Measurements from ENCODE around the gene MT1F.

MT1F gene

GRCh38 chr16:56679078-56679730 is 21.4 kb downstream of the MT1F start:
- Histone ChIP-seq H3K4me3 (ENCODE audit: low read length) (no peak overlapping the region), H3K9me3 (ENCODE audit: control insufficient read depth, low read length) (no peaks in the 10 kb centered on the region), H3K4me1 (ENCODE audit: control insufficient read depth, insufficient read depth, low read length) (peaks cover 26% of the 10 kb centered on the region), H3K27me3 (replicated peaks; ENCODE audit: control insufficient read depth, insufficient read depth, low read length) (peaks cover 7% of the 10 kb centered on the region), H3K9ac (ENCODE audit: low read length) (no peak overlapping the region), H3K36me3 (ENCODE audit: control insufficient read depth, insufficient read depth, low read length, severe bottlenecking) (no peaks in the 10 kb centered on the region)
- DNase-seq (ENCODE audit: low read depth): no peak

GRCh38 chr16:56679818-56680217 is 22.1 kb downstream of the MT1F start:
- DNase-seq (ENCODE audit: low read depth): no peak
- Histone ChIP-seq H3K4me3 (ENCODE audit: low read length) (no peak overlapping the region), H3K9ac (ENCODE audit: low read length) (no peak overlapping the region), H3K36me3 (ENCODE audit: control insufficient read depth, insufficient read depth, low read length, severe bottlenecking) (no peaks in the 10 kb centered on the region), H3K9me3 (ENCODE audit: control insufficient read depth, low read length) (no peaks in the 10 kb centered on the region), H3K27me3 (replicated peaks; ENCODE audit: control insufficient read depth, insufficient read depth, low read length) (peaks cover 7% of the 10 kb centered on the region), H3K4me1 (ENCODE audit: control insufficient read depth, insufficient read depth, low read length) (peaks cover 32% of the 10 kb centered on the region)

GRCh38 chr16:56681939-56682702 is 24.4 kb downstream of the MT1F start, which contains the start of gene MT1X:
MT1X (plus strand) TSS chr16:56682470; CDS start chr16:56682541, 71 bp downstream.
- peak within 1 kb of the TSS; percentile 87 for H3K9ac ChIP-seq (ENCODE audit: low read length)
- H3K36me3 ChIP-seq (ENCODE audit: control insufficient read depth, insufficient read depth, low read length, severe bottlenecking): no peaks in the 10 kb centered on the region
- H3K9me3 ChIP-seq (ENCODE audit: control insufficient read depth, low read length): peaks cover 12% of the 10 kb centered on the region
- peaks cover 41% of the 10 kb centered on the region for H3K4me1 ChIP-seq (ENCODE audit: control insufficient read depth, insufficient read depth, low read length)
- DNase-seq (ENCODE audit: low read depth): peak; percentile 92
- H3K27me3 ChIP-seq (replicated peaks; ENCODE audit: control insufficient read depth, insufficient read depth, low read length): peaks cover 4% of the 10 kb centered on the region
- peak within 1 kb of the TSS; percentile 83 for H3K4me3 ChIP-seq (ENCODE audit: low read length)

- DNase-seq (ENCODE audit: low read depth): no peak
- H3K27me3 ChIP-seq (replicated peaks; ENCODE audit: control insufficient read depth, insufficient read depth, low read length): no peaks in the 10 kb centered on the region
- H3K36me3 ChIP-seq (ENCODE audit: control insufficient read depth, insufficient read depth, low read length, severe bottlenecking): no peaks in the 10 kb centered on the region
- H3K4me3 ChIP-seq (ENCODE audit: low read length): peak overlapping the region; percentile 83
- H3K4me1 ChIP-seq (ENCODE audit: control insufficient read depth, insufficient read depth, low read length): peaks cover 41% of the 10 kb centered on the region
- H3K9me3 ChIP-seq (ENCODE audit: control insufficient read depth, low read length): peaks cover 18% of the 10 kb centered on the region
- H3K9ac ChIP-seq (ENCODE audit: low read length): peak overlapping the region; percentile 87
Measured at GRCh38 chr16:56682703-56683397, 25.1 kb downstream of the MT1F start.

GRCh38 chr16:56683424-56684172 is 25.8 kb downstream of the MT1F start:
- H3K4me3 ChIP-seq (ENCODE audit: low read length): peak overlapping the region; percentile 83

GRCh38 chr16:56684256-56684925 is 26.6 kb downstream of the MT1F start:
- peak overlapping the region; percentile 83 for H3K4me3 ChIP-seq (ENCODE audit: low read length)
- H3K9ac ChIP-seq (ENCODE audit: low read length): peak overlapping the region; percentile 87
- peaks cover 21% of the 10 kb centered on the region for H3K9me3 ChIP-seq (ENCODE audit: control insufficient read depth, low read length)
- no peaks in the 10 kb centered on the region for H3K36me3 ChIP-seq (ENCODE audit: control insufficient read depth, insufficient read depth, low read length, severe bottlenecking)
- H3K4me1 ChIP-seq (ENCODE audit: control insufficient read depth, insufficient read depth, low read length): peaks cover 41% of the 10 kb centered on the region
- no peak for DNase-seq (ENCODE audit: low read depth)
- no peaks in the 10 kb centered on the region for H3K27me3 ChIP-seq (replicated peaks; ENCODE audit: control insufficient read depth, insufficient read depth, low read length)

More at GRCh38 chr16:56683424-56684172, 25.8 kb downstream of the MT1F start:
- H3K36me3 ChIP-seq (ENCODE audit: control insufficient read depth, insufficient read depth, low read length, severe bottlenecking): no peaks in the 10 kb centered on the region
- H3K9me3 ChIP-seq (ENCODE audit: control insufficient read depth, low read length): peaks cover 21% of the 10 kb centered on the region
- no peak for DNase-seq (ENCODE audit: low read depth)
- H3K27me3 ChIP-seq (replicated peaks; ENCODE audit: control insufficient read depth, insufficient read depth, low read length): no peaks in the 10 kb centered on the region
- peaks cover 41% of the 10 kb centered on the region for H3K4me1 ChIP-seq (ENCODE audit: control insufficient read depth, insufficient read depth, low read length)
- peak overlapping the region; percentile 87 for H3K9ac ChIP-seq (ENCODE audit: low read length)

- peak overlapping the region; percentile 83 for H3K4me3 ChIP-seq (ENCODE audit: low read length)
- no peaks in the 10 kb centered on the region for H3K36me3 ChIP-seq (ENCODE audit: control insufficient read depth, insufficient read depth, low read length, severe bottlenecking)
- no peaks in the 10 kb centered on the region for H3K27me3 ChIP-seq (replicated peaks; ENCODE audit: control insufficient read depth, insufficient read depth, low read length)
- peaks cover 21% of the 10 kb centered on the region for H3K9me3 ChIP-seq (ENCODE audit: control insufficient read depth, low read length)
- peaks cover 41% of the 10 kb centered on the region for H3K4me1 ChIP-seq (ENCODE audit: control insufficient read depth, insufficient read depth, low read length)
- no peak overlapping the region for H3K9ac ChIP-seq (ENCODE audit: low read length)
- no peak for DNase-seq (ENCODE audit: low read depth)
Measured at GRCh38 chr16:56684926-56685590, 27.3 kb downstream of the MT1F start.

GRCh38 chr16:56686758-56687157 is 29.0 kb downstream of the MT1F start:
- no peak overlapping the region for H3K9ac ChIP-seq (ENCODE audit: low read length)
- peaks cover 35% of the 10 kb centered on the region for H3K4me1 ChIP-seq (ENCODE audit: control insufficient read depth, insufficient read depth, low read length)
- no peak for DNase-seq (ENCODE audit: low read depth)
- no peaks in the 10 kb centered on the region for H3K36me3 ChIP-seq (ENCODE audit: control insufficient read depth, insufficient read depth, low read length, severe bottlenecking)
- H3K9me3 ChIP-seq (ENCODE audit: control insufficient read depth, low read length): peaks cover 21% of the 10 kb centered on the region
- H3K27me3 ChIP-seq (replicated peaks; ENCODE audit: control insufficient read depth, insufficient read depth, low read length): no peaks in the 10 kb centered on the region
- H3K4me3 ChIP-seq (ENCODE audit: low read length): no peak overlapping the region

- Histone ChIP-seq H3K9me3 (ENCODE audit: control insufficient read depth, low read length) (peaks cover 21% of the 10 kb centered on the region), H3K27me3 (replicated peaks; ENCODE audit: control insufficient read depth, insufficient read depth, low read length) (no peaks in the 10 kb centered on the region), H3K4me1 (ENCODE audit: control insufficient read depth, insufficient read depth, low read length) (peaks cover 20% of the 10 kb centered on the region), H3K36me3 (ENCODE audit: control insufficient read depth, insufficient read depth, low read length, severe bottlenecking) (no peaks in the 10 kb centered on the region), H3K4me3 (ENCODE audit: low read length) (no peak overlapping the region), H3K9ac (ENCODE audit: low read length) (no peak overlapping the region)
- DNase-seq (ENCODE audit: low read depth): no peak
Measured at GRCh38 chr16:56688762-56689161, 31.0 kb downstream of the MT1F start.

GRCh38 chr16:56689171-56689570 is 31.4 kb downstream of the MT1F start:
- H3K27me3 ChIP-seq (replicated peaks; ENCODE audit: control insufficient read depth, insufficient read depth, low read length): no peaks in the 10 kb centered on the region
- H3K4me3 ChIP-seq (ENCODE audit: low read length): no peak overlapping the region
- H3K4me1 ChIP-seq (ENCODE audit: control insufficient read depth, insufficient read depth, low read length): peaks cover 16% of the 10 kb centered on the region
- no peak for DNase-seq (ENCODE audit: low read depth)
- H3K9ac ChIP-seq (ENCODE audit: low read length): no peak overlapping the region
- H3K36me3 ChIP-seq (ENCODE audit: control insufficient read depth, insufficient read depth, low read length, severe bottlenecking): no peaks in the 10 kb centered on the region
- H3K9me3 ChIP-seq (ENCODE audit: control insufficient read depth, low read length): peaks cover 21% of the 10 kb centered on the region

All from adipocyte (in vitro differentiated cells).